Prostate gland (tissue), 2 donors: ENCODE results near the gene PLA2G12A. TPM values are rescaled to one million over a fixed set of nuclear protein-coding genes. Genes with fewer than 3 reads are reported as not detected.

ENCODE experiments used
- DNase-seq: peaks from one replicate; pipeline ENCODE4 v3.0.0-alpha.2; 2019; ENCODE audit warnings: low spot score
- H3K27ac ChIP-seq, 2 donors: fragments of 200-600 bp; sonication (generic); 2 replicates each; pipeline ENCODE4 v1.5.1; 2017 to 2019
- H3K27me3 ChIP-seq: fragments of 200-600 bp; sonication (generic); replicated peaks from 2 replicates; pipeline ENCODE4 v1.5.1; 2019; ENCODE audit not compliant: insufficient read depth
- H3K36me3 ChIP-seq, 2 donors: fragments of 200-600 bp; sonication (generic); 1 replicate in 1 of 2; 2 replicates in 1 of 2; pipeline versions ENCODE4 v1.5.1 to v1.8.1; 2017 to 2019
- H3K4me1 ChIP-seq: fragments of 200-600 bp; sonication (generic); replicated peaks from 2 replicates; pipeline ENCODE4 v1.5.1; 2019
- H3K4me3 ChIP-seq, 2 donors: fragments of 200-600 bp; sonication (generic); 2 replicates each; pipeline ENCODE4 v1.5.1; 2017 to 2019
- H3K9me3 ChIP-seq: fragments of 200-600 bp; sonication (generic); 2 replicates; pipeline ENCODE4 v1.5.1; 2017
- POLR2A ChIP-seq: fragments of 450-650 bp; IDR thresholded peaks from one replicate; pipeline ENCODE4 v1.6.1; 2016; ENCODE audit warnings: antibody characterized with exemption, mild to moderate bottlenecking
- POLR2AphosphoS5 ChIP-seq: sonication (generic); formaldehyde crosslinking; IDR thresholded peaks from one replicate; pipeline ENCODE4 v1.6.1; 2017; ENCODE audit warnings: antibody characterized with exemption
- WGBS: methylation state at CpG from one replicate; pipeline ENCODE4 v1.1.5; 2018; 5-methylcytosine and 5-hydroxymethylcytosine counted together
- intact Hi-C: fragments of 100-400 bp; cut with DNase I; formaldehyde crosslinking; loops from one replicate; pipeline ENCODE4 v1.14.2; 2022
- total RNA-seq, 2 donors: library from RNA; depleted of rRNA; stranded (reverse); fragments of >200 nt; gene quantifications; one replicate each; pipeline ENCODE4 v1.1.0, GENCODE V29; 2016
- TF ChIP-seq, protein P1 (sequence below), 4 experiments: fragments of 200-600 bp in 2 of 4; fragments of 450-650 bp in 2 of 4; sonication (generic) in 2 of 4; IDR thresholded peaks; 1 replicate in 3 of 4; 2 replicates in 1 of 4; pipeline ENCODE4 v1.5.1; 2016 to 2019; ENCODE audit warnings: antibody characterized with exemption in 4 of 4, mild to moderate bottlenecking in 2 of 4, moderate library complexity in 2 of 4

The PLA2G12A gene
- total RNA-seq, 2 donors from 2014 or later: 20.2 to 122 TPM

GRCh38 chr4:109698656-109699055 lies 31.2 kb downstream of the PLA2G12A start:
- no peak for DNase-seq
- H3K36me3 ChIP-seq: no peaks in the 10 kb centered on the region
- H3K9me3 ChIP-seq: no peaks in the 10 kb centered on the region
- H3K27ac ChIP-seq: no peak overlapping the region
- H3K27me3 ChIP-seq: no peaks in the 10 kb centered on the region
- no peak overlapping the region for H3K4me3 ChIP-seq
- H3K4me1 ChIP-seq: no peaks in the 10 kb centered on the region
- WGBS: 100% methylated on average over 1 of the region's 1 CpG
- TF ChIP-seq POLR2A: no peak
- TF ChIP-seq POLR2AphosphoS5: no peak
- TF ChIP-seq, protein P1, sequence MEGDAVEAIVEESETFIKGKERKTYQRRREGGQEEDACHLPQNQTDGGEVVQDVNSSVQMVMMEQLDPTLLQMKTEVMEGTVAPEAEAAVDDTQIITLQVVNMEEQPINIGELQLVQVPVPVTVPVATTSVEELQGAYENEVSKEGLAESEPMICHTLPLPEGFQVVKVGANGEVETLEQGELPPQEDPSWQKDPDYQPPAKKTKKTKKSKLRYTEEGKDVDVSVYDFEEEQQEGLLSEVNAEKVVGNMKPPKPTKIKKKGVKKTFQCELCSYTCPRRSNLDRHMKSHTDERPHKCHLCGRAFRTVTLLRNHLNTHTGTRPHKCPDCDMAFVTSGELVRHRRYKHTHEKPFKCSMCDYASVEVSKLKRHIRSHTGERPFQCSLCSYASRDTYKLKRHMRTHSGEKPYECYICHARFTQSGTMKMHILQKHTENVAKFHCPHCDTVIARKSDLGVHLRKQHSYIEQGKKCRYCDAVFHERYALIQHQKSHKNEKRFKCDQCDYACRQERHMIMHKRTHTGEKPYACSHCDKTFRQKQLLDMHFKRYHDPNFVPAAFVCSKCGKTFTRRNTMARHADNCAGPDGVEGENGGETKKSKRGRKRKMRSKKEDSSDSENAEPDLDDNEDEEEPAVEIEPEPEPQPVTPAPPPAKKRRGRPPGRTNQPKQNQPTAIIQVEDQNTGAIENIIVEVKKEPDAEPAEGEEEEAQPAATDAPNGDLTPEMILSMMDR (IDR thresholded peaks at IDR 0.05): no peak
- intact Hi-C loops: loop anchor here (10.0 kb wide), 1 partner anchor 276 kb away; no protein-coding TSS in a partner anchor

- Histone ChIP-seq H3K4me1 (no peaks in the 10 kb centered on the region), H3K4me3 (no peak overlapping the region), H3K27me3 (no peaks in the 10 kb centered on the region), H3K9me3 (no peaks in the 10 kb centered on the region), H3K27ac (no peak overlapping the region), H3K36me3 (peaks cover 0 to 5% of the 10 kb centered on the region in 2 donors)
- DNase-seq: no peak
- no peak for TF ChIP-seq POLR2AphosphoS5
- TF ChIP-seq POLR2A: no peak
- TF ChIP-seq, protein P1 (IDR thresholded peaks at IDR 0.05): no peak
- 93% methylated on average over 1 of the region's 1 CpG for WGBS
- intact Hi-C loops: loop anchor here (10.0 kb wide), 1 partner anchor 283 kb away; no protein-coding TSS in a partner anchor
These were observed 38.4 kb downstream of the PLA2G12A start for GRCh38 chr4:109691411-109691920.

GRCh38 chr4:109690690-109691410 lies 39.0 kb downstream of the PLA2G12A start:
- no peak for DNase-seq
- H3K9me3 ChIP-seq: no peaks in the 10 kb centered on the region
- H3K27me3 ChIP-seq: no peaks in the 10 kb centered on the region
- no peak overlapping the region for H3K27ac ChIP-seq
- TF ChIP-seq POLR2AphosphoS5 (no peak), POLR2A (no peak)
- TF ChIP-seq, protein P1 (IDR thresholded peaks at IDR 0.05): no peak
- intact Hi-C loops: loop anchor here (10.0 kb wide), 1 partner anchor 284 kb away; no protein-coding TSS in a partner anchor
- peaks cover 0 to 5% of the 10 kb centered on the region in 2 donors for H3K36me3 ChIP-seq
- 88% methylated on average over 6 of the region's 6 CpGs for WGBS
- no peaks in the 10 kb centered on the region for H3K4me1 ChIP-seq
- H3K4me3 ChIP-seq: no peak overlapping the region

DNA sequence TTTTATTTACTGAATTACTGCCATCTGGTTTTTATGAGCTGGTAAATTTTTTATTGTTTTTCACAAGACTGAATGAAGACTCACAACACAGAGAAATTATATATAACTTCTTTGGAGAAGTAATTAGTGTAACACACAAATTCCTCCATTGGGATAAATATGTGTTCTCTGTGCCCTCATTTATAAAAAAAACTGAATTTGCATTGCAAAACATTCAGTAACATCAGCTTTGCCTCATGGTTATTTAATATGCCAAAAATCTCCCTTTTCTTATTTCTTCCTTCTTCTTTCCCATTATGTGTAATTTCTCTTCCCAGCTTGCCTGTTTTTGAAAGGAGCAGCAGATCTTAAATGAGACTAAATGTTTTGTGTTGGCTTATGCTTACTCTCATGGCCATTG lies 45.1 kb downstream of the PLA2G12A start:
- DNase-seq: no peak
- H3K4me3 ChIP-seq: no peak overlapping the region
- H3K27ac ChIP-seq: no peak overlapping the region
- no peaks in the 10 kb centered on the region for H3K27me3 ChIP-seq
- no peaks in the 10 kb centered on the region for H3K4me1 ChIP-seq
- TF ChIP-seq POLR2AphosphoS5 (no peak), POLR2A (no peak)
- TF ChIP-seq, protein P1 (IDR thresholded peaks at IDR 0.05): no peak
- no peaks in the 10 kb centered on the region for H3K36me3 ChIP-seq
- no peaks in the 10 kb centered on the region for H3K9me3 ChIP-seq
- intact Hi-C loops: no loop called here
